WTC11 (cell line): ENCODE data around the gene DTNB. TPM values are rescaled to one million over a fixed set of nuclear protein-coding genes. Genes with fewer than 3 reads are reported as not detected.

Experiments
- ATAC-seq: fragments of 200-7000 bp; cut with Tn5 transposase; 2 replicates; pipeline ENCODE4 v1.10.0; 2021; ENCODE audit warnings: mild to moderate bottlenecking, moderate library complexity
- CTCF ChIA-PET: fragments of 300-600 bp; sonication (Branson Sonifier 250); formaldehyde crosslinking; loops from one replicate; lab custom pipeline; 2021; ENCODE audit warnings: antibody characterized with exemption; lab: Charles Lee
- POLR2A ChIA-PET: fragments of 350-600 bp; sonication (Branson Sonifier 250); formaldehyde crosslinking; loops from one replicate; lab custom pipeline; 2021; ENCODE audit warnings: antibody characterized with exemption; lab: Charles Lee
- DNase-seq: peaks from one replicate; pipeline ENCODE4 v3.0.0; 2021; ENCODE audit warnings: low spot score
- H3K27ac Mint-ChIP-seq: 2 replicates; pipeline ENCODE4 v1.8.0; 2021; ENCODE audit warnings: mixed read lengths
- H3K27me3 Mint-ChIP-seq: 2 replicates; pipeline ENCODE4 v1.8.0; 2021; ENCODE audit warnings: low read depth, mild to moderate bottlenecking, moderate library complexity, mixed read lengths
- H3K36me3 Mint-ChIP-seq: 2 replicates; pipeline ENCODE4 v1.8.0; 2021; ENCODE audit warnings: mixed read lengths
- H3K4me1 Mint-ChIP-seq: 2 replicates; pipeline ENCODE4 v1.8.0; 2022; ENCODE audit warnings: mixed read lengths
- H3K4me3 Mint-ChIP-seq: 2 replicates; pipeline ENCODE4 v1.8.0; 2021; ENCODE audit warnings: mild to moderate bottlenecking, moderate library complexity, mixed read lengths
- H3K9me3 Mint-ChIP-seq: 2 replicates; pipeline ENCODE4 v1.8.0; 2021; ENCODE audit warnings: mixed read lengths
- ATF1 ChIP-seq: sonication (generic); formaldehyde crosslinking; IDR thresholded peaks from 2 replicates; pipeline ENCODE4 v1.8.1; 2023; ENCODE audit warnings: mild to moderate bottlenecking, moderate library complexity, missing genetic modification reagents
- FOXJ3 ChIP-seq: sonication (generic); formaldehyde crosslinking; IDR thresholded peaks from 2 replicates; pipeline ENCODE4 v1.9.0; 2021; ENCODE audit warnings: missing genetic modification reagents, mild to moderate bottlenecking, borderline replicate concordance
- FOXP1 ChIP-seq: sonication (generic); formaldehyde crosslinking; IDR thresholded peaks from 2 replicates; pipeline ENCODE4 v1.8.0; 2022; ENCODE audit warnings: missing genetic modification reagents, mild to moderate bottlenecking, moderate library complexity, borderline replicate concordance
- GABPB1 ChIP-seq: sonication (generic); formaldehyde crosslinking; IDR thresholded peaks from 2 replicates; pipeline ENCODE4 v1.8.1; 2023; ENCODE audit warnings: mild to moderate bottlenecking, missing genetic modification reagents
- JAZF1 ChIP-seq: fragments of 250-450 bp; sonication (Bioruptor Pico); IDR thresholded peaks from 2 replicates; pipeline ENCODE4 v1.9.0; 2021; ENCODE audit warnings: moderate library complexity, mild to moderate bottlenecking, inconsistent platforms
- MXD4 ChIP-seq: fragments of 250-450 bp; sonication (Bioruptor Pico); IDR thresholded peaks from 2 replicates; pipeline ENCODE4 v1.8.0; 2021; ENCODE audit warnings: mild to moderate bottlenecking, moderate library complexity, borderline replicate concordance
- NFE2L1 ChIP-seq: sonication (generic); formaldehyde crosslinking; IDR thresholded peaks from 2 replicates; pipeline ENCODE4 v1.8.1; 2023; ENCODE audit warnings: missing genetic modification reagents
- OVOL2 ChIP-seq: fragments of 250-450 bp; sonication (Bioruptor Pico); IDR thresholded peaks from 2 replicates; pipeline ENCODE4 v1.9.0; 2021; ENCODE audit warnings: mild to moderate bottlenecking, borderline replicate concordance
- PRRX2 ChIP-seq: fragments of 250-450 bp; sonication (Bioruptor Pico); IDR thresholded peaks from 2 replicates; pipeline ENCODE4 v1.8.0; 2021; ENCODE audit warnings: mild to moderate bottlenecking
- ZNF263 ChIP-seq: sonication (generic); formaldehyde crosslinking; IDR thresholded peaks from 2 replicates; pipeline ENCODE4 v1.8.1; 2022; ENCODE audit warnings: low read depth, mild to moderate bottlenecking, moderate library complexity, missing genetic modification reagents
- ZNF671 ChIP-seq: fragments of 250-450 bp; sonication (Bioruptor Pico); IDR thresholded peaks from 2 replicates; pipeline ENCODE4 v1.8.0; 2021; ENCODE audit warnings: mild to moderate bottlenecking
- total RNA-seq: library from RNA; stranded (reverse); gene quantifications from 3 replicates; pipeline ENCODE4 v1.2.3, GENCODE V29; 2021
- TF ChIP-seq, protein P1 (sequence below): fragments of 200-600 bp; IDR thresholded peaks from 2 replicates; pipeline ENCODE4 v1.8.0; 2022; ENCODE audit warnings: antibody characterized with exemption
- TF ChIP-seq, protein P2 (sequence below): sonication (generic); formaldehyde crosslinking; IDR thresholded peaks from 2 replicates; pipeline ENCODE4 v1.8.1; 2023; ENCODE audit warnings: mild to moderate bottlenecking, missing genetic modification reagents
- TF ChIP-seq, protein P3 (sequence below): sonication (generic); formaldehyde crosslinking; IDR thresholded peaks from 2 replicates; pipeline ENCODE4 v1.8.1; 2023; ENCODE audit warnings: mild to moderate bottlenecking, missing genetic modification reagents
- TF ChIP-seq, protein P4 (sequence below): sonication (generic); formaldehyde crosslinking; IDR thresholded peaks from 2 replicates; pipeline ENCODE4 v1.8.1; 2022; ENCODE audit warnings: low read depth, mild to moderate bottlenecking, moderate library complexity, missing genetic modification reagents, borderline replicate concordance
- TF ChIP-seq, protein P5 (sequence below): fragments of 250-450 bp; sonication (Bioruptor Pico); conservative IDR thresholded peaks from 2 replicates; pipeline ENCODE4 v1.9.0; 2021; ENCODE audit warnings: mild to moderate bottlenecking
- TF ChIP-seq, protein P6 (sequence below): sonication (generic); formaldehyde crosslinking; IDR thresholded peaks from 2 replicates; pipeline ENCODE4 v1.8.0; 2022; ENCODE audit warnings: mild to moderate bottlenecking, missing genetic modification reagents
- TF ChIP-seq, protein P7 (sequence below): sonication (generic); formaldehyde crosslinking; IDR thresholded peaks from 2 replicates; pipeline ENCODE4 v1.8.1; 2022; ENCODE audit warnings: mild to moderate bottlenecking, moderate library complexity, missing genetic modification reagents

The DTNB gene
- total RNA-seq, 1 experiment from 2014 or later: 39.9 TPM

DNA sequence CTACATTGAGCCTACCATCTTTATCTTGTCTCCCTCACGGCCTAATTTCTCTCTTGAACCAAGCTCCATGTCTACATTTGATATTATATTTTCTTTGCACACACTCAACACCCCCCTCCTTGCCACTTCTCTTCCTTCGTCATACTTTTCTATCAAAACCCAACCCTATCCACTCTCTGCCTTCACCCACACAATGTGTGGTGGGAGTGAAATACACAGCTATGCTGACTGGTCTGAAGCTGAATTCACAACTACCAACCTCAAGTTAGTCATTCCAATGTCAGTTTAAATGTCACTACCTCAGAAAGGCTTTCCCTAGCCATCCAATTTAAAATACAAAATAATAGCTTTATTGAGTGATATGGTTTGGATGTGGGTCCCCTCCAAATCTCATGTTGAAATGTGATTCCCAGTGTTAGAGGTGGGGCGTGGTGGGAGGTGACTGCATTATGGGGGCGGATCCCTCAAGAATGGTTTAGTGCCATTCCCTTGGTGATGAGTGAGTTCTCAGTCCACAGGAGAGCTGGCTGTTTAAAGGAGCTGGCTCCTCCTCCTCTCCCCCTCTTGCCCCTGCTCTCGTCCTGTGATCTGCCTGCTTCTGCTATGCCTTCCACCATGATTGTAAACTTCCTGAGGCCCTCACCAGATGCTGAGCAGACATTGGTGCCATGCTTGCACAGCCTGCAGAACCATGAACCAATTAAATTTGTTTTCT lies 112.1 kb downstream of the DTNB start (continued):
- TF ChIP-seq, protein P1, sequence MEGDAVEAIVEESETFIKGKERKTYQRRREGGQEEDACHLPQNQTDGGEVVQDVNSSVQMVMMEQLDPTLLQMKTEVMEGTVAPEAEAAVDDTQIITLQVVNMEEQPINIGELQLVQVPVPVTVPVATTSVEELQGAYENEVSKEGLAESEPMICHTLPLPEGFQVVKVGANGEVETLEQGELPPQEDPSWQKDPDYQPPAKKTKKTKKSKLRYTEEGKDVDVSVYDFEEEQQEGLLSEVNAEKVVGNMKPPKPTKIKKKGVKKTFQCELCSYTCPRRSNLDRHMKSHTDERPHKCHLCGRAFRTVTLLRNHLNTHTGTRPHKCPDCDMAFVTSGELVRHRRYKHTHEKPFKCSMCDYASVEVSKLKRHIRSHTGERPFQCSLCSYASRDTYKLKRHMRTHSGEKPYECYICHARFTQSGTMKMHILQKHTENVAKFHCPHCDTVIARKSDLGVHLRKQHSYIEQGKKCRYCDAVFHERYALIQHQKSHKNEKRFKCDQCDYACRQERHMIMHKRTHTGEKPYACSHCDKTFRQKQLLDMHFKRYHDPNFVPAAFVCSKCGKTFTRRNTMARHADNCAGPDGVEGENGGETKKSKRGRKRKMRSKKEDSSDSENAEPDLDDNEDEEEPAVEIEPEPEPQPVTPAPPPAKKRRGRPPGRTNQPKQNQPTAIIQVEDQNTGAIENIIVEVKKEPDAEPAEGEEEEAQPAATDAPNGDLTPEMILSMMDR: no peak

DNA sequence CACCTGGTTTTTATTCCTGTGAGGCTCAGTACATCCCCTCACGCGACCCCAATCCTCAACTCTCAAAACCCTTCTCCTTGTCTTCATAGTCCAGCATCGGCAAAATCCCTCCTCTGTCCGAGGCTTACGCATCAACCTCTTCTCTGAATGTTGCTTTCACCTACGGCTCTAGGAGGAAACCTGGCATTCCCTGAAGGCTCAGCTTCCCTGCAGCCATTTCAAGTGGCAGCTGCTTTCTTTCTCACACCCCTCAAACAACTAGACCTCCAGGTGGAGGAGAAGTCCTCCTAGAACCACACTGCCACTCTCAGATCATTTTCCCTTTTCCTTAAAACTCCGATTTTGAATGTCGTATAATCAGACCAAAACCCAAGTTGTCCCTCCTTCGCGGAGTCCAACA lies 114.2 kb downstream of the DTNB start:
- Mint-ChIP-seq H3K27me3 (no peaks in the 10 kb centered on the region), H3K9me3 (peaks cover 8% of the 10 kb centered on the region), H3K36me3 (0 out of 2 replicates have a peak, but pooled peaks cover 3% of the 10 kb centered on the region), H3K27ac (peak overlapping the region; percentile 84), H3K4me1 (peaks cover 50% of the 10 kb centered on the region), H3K4me3 (no peak overlapping the region)
- ChIA-PET CTCF (interaction anchor here (2.6 kb wide), 1 partner anchor 106 kb away, joined by 7 read pairs; no protein-coding TSS in a partner anchor), POLR2A (no interaction called here)
- TF ChIP-seq NFE2L1 (no peak), GABPB1 (CRISPR knock-in tag) (no peak), PRRX2 (no peak), ZNF671 (CRISPR knock-in tag) (no peak), FOXP1 (CRISPR knock-in tag) (no peak)
- TF ChIP-seq, protein P2, sequence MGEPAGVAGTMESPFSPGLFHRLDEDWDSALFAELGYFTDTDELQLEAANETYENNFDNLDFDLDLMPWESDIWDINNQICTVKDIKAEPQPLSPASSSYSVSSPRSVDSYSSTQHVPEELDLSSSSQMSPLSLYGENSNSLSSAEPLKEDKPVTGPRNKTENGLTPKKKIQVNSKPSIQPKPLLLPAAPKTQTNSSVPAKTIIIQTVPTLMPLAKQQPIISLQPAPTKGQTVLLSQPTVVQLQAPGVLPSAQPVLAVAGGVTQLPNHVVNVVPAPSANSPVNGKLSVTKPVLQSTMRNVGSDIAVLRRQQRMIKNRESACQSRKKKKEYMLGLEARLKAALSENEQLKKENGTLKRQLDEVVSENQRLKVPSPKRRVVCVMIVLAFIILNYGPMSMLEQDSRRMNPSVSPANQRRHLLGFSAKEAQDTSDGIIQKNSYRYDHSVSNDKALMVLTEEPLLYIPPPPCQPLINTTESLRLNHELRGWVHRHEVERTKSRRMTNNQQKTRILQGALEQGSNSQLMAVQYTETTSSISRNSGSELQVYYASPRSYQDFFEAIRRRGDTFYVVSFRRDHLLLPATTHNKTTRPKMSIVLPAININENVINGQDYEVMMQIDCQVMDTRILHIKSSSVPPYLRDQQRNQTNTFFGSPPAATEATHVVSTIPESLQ: no peak
- TF ChIP-seq, protein P3, sequence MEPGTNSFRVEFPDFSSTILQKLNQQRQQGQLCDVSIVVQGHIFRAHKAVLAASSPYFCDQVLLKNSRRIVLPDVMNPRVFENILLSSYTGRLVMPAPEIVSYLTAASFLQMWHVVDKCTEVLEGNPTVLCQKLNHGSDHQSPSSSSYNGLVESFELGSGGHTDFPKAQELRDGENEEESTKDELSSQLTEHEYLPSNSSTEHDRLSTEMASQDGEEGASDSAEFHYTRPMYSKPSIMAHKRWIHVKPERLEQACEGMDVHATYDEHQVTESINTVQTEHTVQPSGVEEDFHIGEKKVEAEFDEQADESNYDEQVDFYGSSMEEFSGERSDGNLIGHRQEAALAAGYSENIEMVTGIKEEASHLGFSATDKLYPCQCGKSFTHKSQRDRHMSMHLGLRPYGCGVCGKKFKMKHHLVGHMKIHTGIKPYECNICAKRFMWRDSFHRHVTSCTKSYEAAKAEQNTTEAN (CRISPR knock-in tag): no peak
- TF ChIP-seq, protein P4, sequence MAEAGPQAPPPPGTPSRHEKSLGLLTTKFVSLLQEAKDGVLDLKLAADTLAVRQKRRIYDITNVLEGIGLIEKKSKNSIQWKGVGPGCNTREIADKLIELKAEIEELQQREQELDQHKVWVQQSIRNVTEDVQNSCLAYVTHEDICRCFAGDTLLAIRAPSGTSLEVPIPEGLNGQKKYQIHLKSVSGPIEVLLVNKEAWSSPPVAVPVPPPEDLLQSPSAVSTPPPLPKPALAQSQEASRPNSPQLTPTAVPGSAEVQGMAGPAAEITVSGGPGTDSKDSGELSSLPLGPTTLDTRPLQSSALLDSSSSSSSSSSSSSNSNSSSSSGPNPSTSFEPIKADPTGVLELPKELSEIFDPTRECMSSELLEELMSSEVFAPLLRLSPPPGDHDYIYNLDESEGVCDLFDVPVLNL (CRISPR knock-in tag): no peak
- TF ChIP-seq, protein P5, sequence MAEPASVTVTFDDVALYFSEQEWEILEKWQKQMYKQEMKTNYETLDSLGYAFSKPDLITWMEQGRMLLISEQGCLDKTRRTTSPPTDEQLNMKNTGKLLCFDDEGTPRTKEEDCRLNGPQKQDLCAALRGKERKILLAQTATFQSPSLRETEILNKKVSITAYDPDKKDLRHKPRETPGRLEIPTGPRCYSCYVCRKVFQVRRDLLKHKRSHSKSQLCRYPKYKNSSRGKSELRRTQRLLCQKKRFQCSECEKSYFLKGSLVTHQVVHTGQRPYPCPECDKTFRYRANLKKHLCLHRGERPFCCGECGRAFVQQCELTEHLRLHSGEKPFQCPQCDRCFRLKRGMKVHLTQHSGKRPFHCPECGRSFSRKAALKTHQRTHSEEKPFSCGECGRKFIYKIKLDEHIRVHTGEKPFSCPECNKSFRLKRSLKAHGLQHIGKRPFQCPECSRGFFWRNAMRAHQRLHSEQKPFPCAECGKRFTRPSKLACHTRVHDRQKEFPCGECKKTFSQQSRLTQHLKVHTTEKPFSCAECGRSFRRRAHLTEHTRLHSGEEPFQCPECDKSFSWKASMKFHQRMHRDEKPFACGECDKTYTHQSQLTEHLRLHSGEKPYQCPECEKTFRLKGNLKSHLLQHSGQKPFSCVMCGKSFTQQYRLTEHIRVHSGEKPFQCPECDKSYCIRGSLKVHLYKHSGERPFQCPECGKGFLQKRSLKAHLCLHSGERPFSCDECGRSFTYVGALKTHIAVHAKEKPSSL (CRISPR knock-in tag): no peak
- no peak for ATAC-seq
- DNase-seq: no peak

DNA sequence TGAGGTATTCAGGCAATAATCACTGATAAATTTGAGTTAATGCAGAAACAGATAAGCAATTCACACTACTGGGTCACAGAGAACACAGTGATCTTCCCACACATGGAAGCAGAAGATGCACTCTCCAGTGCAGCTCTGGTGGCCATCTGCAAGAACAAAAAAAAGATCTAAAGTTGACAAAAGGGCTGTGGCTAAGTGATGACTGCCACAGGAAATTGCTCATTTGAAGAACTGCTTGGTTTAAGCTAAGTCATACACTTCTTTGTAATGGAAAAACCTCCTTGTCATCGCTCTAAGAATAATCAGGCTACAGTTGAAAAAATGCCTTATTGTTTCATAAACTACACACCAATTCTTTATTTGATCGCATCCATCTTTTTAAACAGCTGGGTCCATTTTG lies 115.1 kb downstream of the DTNB start:
- H3K27ac Mint-ChIP-seq: peak overlapping the region; percentile 59
- POLR2A ChIA-PET: no interaction called here
- TF ChIP-seq ATF1 (CRISPR knock-in tag) (no peak), FOXJ3 (no peak), ZNF263 (CRISPR knock-in tag) (no peak), JAZF1 (CRISPR knock-in tag) (no peak), MXD4 (no peak), OVOL2 (CRISPR knock-in tag) (no peak)
- TF ChIP-seq, protein P6, sequence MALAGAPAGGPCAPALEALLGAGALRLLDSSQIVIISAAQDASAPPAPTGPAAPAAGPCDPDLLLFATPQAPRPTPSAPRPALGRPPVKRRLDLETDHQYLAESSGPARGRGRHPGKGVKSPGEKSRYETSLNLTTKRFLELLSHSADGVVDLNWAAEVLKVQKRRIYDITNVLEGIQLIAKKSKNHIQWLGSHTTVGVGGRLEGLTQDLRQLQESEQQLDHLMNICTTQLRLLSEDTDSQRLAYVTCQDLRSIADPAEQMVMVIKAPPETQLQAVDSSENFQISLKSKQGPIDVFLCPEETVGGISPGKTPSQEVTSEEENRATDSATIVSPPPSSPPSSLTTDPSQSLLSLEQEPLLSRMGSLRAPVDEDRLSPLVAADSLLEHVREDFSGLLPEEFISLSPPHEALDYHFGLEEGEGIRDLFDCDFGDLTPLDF (CRISPR knock-in tag): no peak
- TF ChIP-seq, protein P2: no peak
- TF ChIP-seq, protein P7, sequence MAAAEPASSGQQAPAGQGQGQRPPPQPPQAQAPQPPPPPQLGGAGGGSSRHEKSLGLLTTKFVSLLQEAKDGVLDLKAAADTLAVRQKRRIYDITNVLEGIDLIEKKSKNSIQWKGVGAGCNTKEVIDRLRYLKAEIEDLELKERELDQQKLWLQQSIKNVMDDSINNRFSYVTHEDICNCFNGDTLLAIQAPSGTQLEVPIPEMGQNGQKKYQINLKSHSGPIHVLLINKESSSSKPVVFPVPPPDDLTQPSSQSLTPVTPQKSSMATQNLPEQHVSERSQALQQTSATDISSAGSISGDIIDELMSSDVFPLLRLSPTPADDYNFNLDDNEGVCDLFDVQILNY (CRISPR knock-in tag): no peak

More for the DNA sequence above, 115.1 kb downstream of the DTNB start:
- CTCF ChIA-PET: interaction anchor here (0.8 to 1.3 kb wide), 3 partner anchors 106 to 215 kb away, joined by 3 to 4 read pairs (median 4); no protein-coding TSS in a partner anchor
- ATAC-seq (peak; percentile 61), DNase-seq (no peak)
- peaks cover 50% of the 10 kb centered on the region for H3K4me1 Mint-ChIP-seq
- 0 out of 2 replicates have a peak, but pooled peaks cover 3% of the 10 kb centered on the region for H3K36me3 Mint-ChIP-seq
- H3K9me3 Mint-ChIP-seq: peaks cover 8% of the 10 kb centered on the region
- no peak overlapping the region for H3K4me3 Mint-ChIP-seq
- no peaks in the 10 kb centered on the region for H3K27me3 Mint-ChIP-seq
